ENCODE data around the gene AMMECR1L.

DNA sequence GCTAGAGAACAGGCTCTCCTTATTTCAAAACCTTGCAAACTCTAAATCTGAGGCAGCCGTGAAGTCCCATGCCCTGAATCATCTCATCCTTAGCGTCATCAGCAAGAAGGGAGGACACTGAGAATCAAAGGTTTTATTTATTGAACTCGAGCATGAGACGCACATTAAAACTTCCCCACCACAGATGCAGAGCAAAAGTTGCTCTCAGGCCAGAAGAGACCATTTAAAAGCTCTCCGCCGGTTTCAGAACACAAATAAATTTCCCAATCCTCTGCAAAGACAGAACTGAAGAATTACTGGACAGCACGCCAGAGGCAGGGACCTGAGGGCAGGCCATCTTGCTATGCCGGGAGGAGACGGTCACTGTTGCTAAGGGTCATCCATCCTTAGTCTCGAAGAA lies 1.3 kb downstream of the AMMECR1L start:
- no peak for TF ChIP-seq EZH2 (IDR thresholded peaks at IDR 0.05; ENCODE audit: insufficient read depth, poor library complexity, severe bottlenecking)
- no peak for TF ChIP-seq EZH2phosphoT487 (IDR thresholded peaks at IDR 0.05; ENCODE audit: insufficient read depth, low read depth)

Data from GM23248 (cell line).